GM23338 (cell line): Measurements from ENCODE around the gene IVD. TPM values are rescaled to one million over a fixed set of nuclear protein-coding genes. Genes with fewer than 3 reads are reported as not detected.

ENCODE experiments used
- ATAC-seq: fragments of 200-7000 bp; cut with Tn5 transposase; 3 replicates; pipeline ENCODE4 v1.9.1; 2020
- DNase-seq: peaks from one replicate; pipeline ENCODE4 v3.0.0-alpha.2; 2015; ENCODE audit warnings: low spot score
- H2AFZ ChIP-seq: fragments of 200-600 bp; sonication (generic); 2 replicates; pipeline ENCODE4 v1.8.0; 2016; ENCODE audit warnings: antibody characterized with exemption, mild to moderate bottlenecking, moderate library complexity
- H3F3A ChIP-seq: fragments of 200-600 bp; sonication (generic); replicated peaks from 2 replicates; pipeline ENCODE4 v1.8.0; 2017; ENCODE audit warnings: antibody characterized with exemption, mixed run types, low read depth
- H3K27ac ChIP-seq: fragments of 200-600 bp; sonication (generic); 2 replicates; pipeline ENCODE4 v1.6.1; 2016; ENCODE audit warnings: low read depth
- H3K27me3 ChIP-seq: fragments of 200-600 bp; sonication (generic); 2 replicates; pipeline ENCODE4 v1.8.0; 2016; ENCODE audit warnings: mild to moderate bottlenecking, mixed run types, moderate library complexity; ENCODE audit not compliant: insufficient read depth
- H3K36me3 ChIP-seq: fragments of 200-600 bp; sonication (generic); 2 replicates; pipeline ENCODE4 v1.8.0; 2016; ENCODE audit warnings: mild to moderate bottlenecking; ENCODE audit not compliant: insufficient read depth
- H3K4me1 ChIP-seq: fragments of 200-600 bp; sonication (generic); 2 replicates; pipeline ENCODE4 v1.8.0; 2016; ENCODE audit warnings: mild to moderate bottlenecking, moderate library complexity; ENCODE audit not compliant: insufficient read depth
- H3K4me2 ChIP-seq: fragments of 200-600 bp; sonication (generic); 2 replicates; pipeline ENCODE4 v1.7.1; 2017; ENCODE audit warnings: mixed run types
- H3K4me3 ChIP-seq: fragments of 200-600 bp; sonication (generic); 2 replicates; pipeline ENCODE4 v1.6.1; 2016; ENCODE audit warnings: mixed run types
- H3K79me2 ChIP-seq: fragments of 200-600 bp; sonication (generic); replicated peaks from 2 replicates; pipeline ENCODE4 v1.8.0; 2017; ENCODE audit warnings: mild to moderate bottlenecking; ENCODE audit not compliant: insufficient read depth
- H3K9me2 ChIP-seq: fragments of 200-600 bp; sonication (generic); 2 replicates; pipeline ENCODE4 v1.8.0; 2017; ENCODE audit not compliant: insufficient read depth
- H4K20me1 ChIP-seq: fragments of 200-600 bp; sonication (generic); replicated peaks from 2 replicates; pipeline ENCODE4 v1.8.0; 2017; ENCODE audit warnings: mild to moderate bottlenecking; ENCODE audit not compliant: insufficient read depth
- H3K27ac Mint-ChIP-seq: 2 replicates; pipeline ENCODE4 v1.8.0; 2020; ENCODE audit warnings: inconsistent platforms, mild to moderate bottlenecking, moderate library complexity, mixed read lengths
- H3K27me3 Mint-ChIP-seq: 3 replicates; pipeline ENCODE4 v1.8.0; 2022; ENCODE audit warnings: low read depth, mild to moderate bottlenecking, moderate library complexity, mixed read lengths, inconsistent platforms; ENCODE audit not compliant: insufficient read depth, poor library complexity
- H3K36me3 Mint-ChIP-seq: 3 replicates; pipeline ENCODE4 v1.8.0; 2021; ENCODE audit warnings: low read depth, mild to moderate bottlenecking, inconsistent platforms, moderate library complexity, mixed read lengths
- H3K4me1 Mint-ChIP-seq: 3 replicates; pipeline ENCODE4 v1.8.0; 2020; ENCODE audit warnings: mild to moderate bottlenecking, inconsistent platforms, mixed read lengths
- H3K4me3 Mint-ChIP-seq: 3 replicates; pipeline ENCODE4 v1.8.0; 2021; ENCODE audit warnings: moderate library complexity, mild to moderate bottlenecking, inconsistent platforms, mixed read lengths
- H3K9me3 Mint-ChIP-seq: 3 replicates; pipeline ENCODE4 v1.8.0; 2020; ENCODE audit warnings: moderate library complexity, mild to moderate bottlenecking, inconsistent platforms, mixed read lengths
- CTCF ChIP-seq, 2 experiments: fragments of 200-600 bp in 1 of 2; sonication (generic) in 1 of 2; conservative IDR thresholded peaks; 2 replicates each; pipeline versions ENCODE4 v1.5.1 to v1.6.1; 2016 to 2017; ENCODE audit warnings: antibody characterized with exemption in 2 of 2, low read depth in 2 of 2, mild to moderate bottlenecking in 2 of 2, moderate library complexity in 1 of 2
- EZH2 ChIP-seq: fragments of 200-600 bp; sonication (generic); IDR thresholded peaks from one replicate; pipeline ENCODE4 v1.8.0; 2017; ENCODE audit warnings: antibody characterized with exemption, mild to moderate bottlenecking, low read depth; ENCODE audit not compliant: unreplicated experiment
- POLR2AphosphoS5 ChIP-seq: IDR thresholded peaks from 2 replicates; pipeline ENCODE4 v1.6.1; 2016; ENCODE audit warnings: antibody characterized with exemption, low read depth
- STAT1 ChIP-seq: IDR thresholded peaks from one replicate; pipeline ENCODE4 v1.6.1; 2016; ENCODE audit warnings: antibody characterized with exemption; ENCODE audit not compliant: unreplicated experiment
- ZNF114 ChIP-seq: fragments of 250-450 bp; sonication (Bioruptor Pico); IDR thresholded peaks from 2 replicates; pipeline ENCODE4 v1.5.0; 2020; ENCODE audit warnings: mild to moderate bottlenecking, moderate library complexity
- ZNF462 ChIP-seq: fragments of 250-450 bp; sonication (Bioruptor Pico); IDR thresholded peaks from 2 replicates; pipeline ENCODE4 v1.5.0; 2020; ENCODE audit warnings: mild to moderate bottlenecking, moderate library complexity
- polyA plus RNA-seq: library from polyadenylated mRNA; unstranded; fragments of >200 nt; fragmentation: Nextera tagmentation; extraction: Ambion mirVana; gene quantifications from 2 replicates; pipeline ENCODE4 v1.2.1, GENCODE V29; 2016
- total RNA-seq: library from RNA; depleted of rRNA; stranded (reverse); fragments of >200 nt; shearing (Covaris generic); gene quantifications from 2 replicates; pipeline ENCODE4 v1.2.3, GENCODE V29; 2014

IVD gene
- total and polyA plus RNA-seq, 2 experiments from 2014 or later, result 54.1 to 75.4 TPM

- no peaks in the 10 kb centered on the region; the same call in 2 of the 3 replicates for H3K36me3 Mint-ChIP-seq
- H3K27ac Mint-ChIP-seq, result no peak overlapping the region
- no peak overlapping the region for H3K27ac ChIP-seq
- DNase-seq (peak; percentile 72), ATAC-seq (peak; percentile 51)
- no peaks in the 10 kb centered on the region for H4K20me1 ChIP-seq
- peak overlapping the region; percentile 94 for H3K4me2 ChIP-seq
- peaks cover 26% of the 10 kb centered on the region for H3K27me3 ChIP-seq
- peaks cover 23% of the 10 kb centered on the region for H3K27me3 Mint-ChIP-seq
- H3K4me1 Mint-ChIP-seq, result peaks cover 30% of the 10 kb centered on the region
- peaks cover 25% of the 10 kb centered on the region for H3K4me1 ChIP-seq
- H3K4me3 Mint-ChIP-seq, result peak overlapping the region; percentile 76
- peak overlapping the region; percentile 92 for H3K4me3 ChIP-seq
- H3K9me2 ChIP-seq, result no peaks in the 10 kb centered on the region
- TF ChIP-seq ZNF114 (CRISPR knock-in tag), result no peak
- TF ChIP-seq CTCF (conservative IDR thresholded peaks at IDR 0.05; ENCODE audit: low read depth in 2 of 2), result peak in 1 of 2 experiments; percentile 35; a peak in 2 of 4 replicates
- peak; percentile 54 for TF ChIP-seq POLR2AphosphoS5
- TF ChIP-seq ZNF462, result no peak
- TF ChIP-seq STAT1, result no peak
- TF ChIP-seq EZH2, result peak; percentile 26
- peaks cover 22% of the 10 kb centered on the region for H3F3A ChIP-seq
- H3K36me3 ChIP-seq, result no peaks in the 10 kb centered on the region
- H2AFZ ChIP-seq, result peak overlapping the region; percentile 94
- no peaks in the 10 kb centered on the region for H3K79me2 ChIP-seq
- peaks cover 3% of the 10 kb centered on the region; the same call in 2 of the 3 replicates for H3K9me3 Mint-ChIP-seq
Measured at GRCh38 chr15:40358471-40359353, 46.9 kb upstream of the IVD start.
